Measurements from ENCODE around the gene KAZN.

KAZN gene

GRCh38 chr1:14875524-14876509 is 277.3 kb downstream of the KAZN start:
- no peak for DNase-seq (ENCODE audit: low read depth in 1 of 2, low spot score in 1 of 2)

DNA sequence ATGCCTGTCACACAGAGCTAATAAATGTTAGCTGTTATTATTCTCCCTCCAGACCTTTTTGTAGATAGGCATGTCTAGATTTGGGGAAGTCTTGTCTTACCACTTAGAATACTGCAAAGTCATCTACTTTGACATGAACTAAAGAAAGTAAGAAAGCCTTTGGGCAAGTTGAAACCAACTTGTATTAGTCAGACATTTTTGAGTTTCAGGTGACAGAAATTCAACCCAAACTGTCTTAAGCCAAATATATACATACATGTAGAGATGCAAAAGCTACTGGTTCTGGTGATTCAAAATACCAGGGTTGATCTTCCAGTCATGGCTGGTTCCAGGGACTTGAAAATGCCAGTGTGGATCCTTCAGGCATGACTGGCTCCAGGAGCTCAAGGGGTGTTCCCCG is 278.3 kb downstream of the KAZN start:
- DNase-seq (ENCODE audit: low read depth in 1 of 2, low spot score in 1 of 2): no peak

GRCh38 chr1:14877224-14877623 is 278.7 kb downstream of the KAZN start:
- no peak for DNase-seq (ENCODE audit: low read depth in 1 of 2, low spot score in 1 of 2)

DNA sequence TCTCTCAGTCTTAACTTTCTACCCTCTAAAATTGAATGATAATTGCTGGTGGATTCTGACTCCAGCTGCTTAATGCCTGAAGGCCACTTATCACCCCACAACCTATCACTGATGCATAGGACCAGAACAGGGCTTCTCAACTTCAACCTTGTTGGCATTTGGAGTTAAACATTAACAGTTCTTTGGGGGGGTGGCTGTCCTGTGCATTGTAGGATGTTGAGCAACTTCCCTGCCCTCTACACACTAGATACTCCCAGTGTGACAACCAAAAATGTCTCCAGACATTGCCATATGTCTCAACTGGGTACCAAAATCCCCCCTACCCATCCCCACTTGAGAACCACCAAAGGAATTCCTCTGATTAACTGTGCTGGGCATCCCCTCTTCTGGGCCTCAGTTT is 279.6 kb downstream of the KAZN start:
- no peak for DNase-seq (ENCODE audit: low read depth in 1 of 2, low spot score in 1 of 2)

GRCh38 chr1:14878951-14879350 is 280.5 kb downstream of the KAZN start:
- DNase-seq (ENCODE audit: low read depth in 1 of 2, low spot score in 1 of 2): no peak

DNA sequence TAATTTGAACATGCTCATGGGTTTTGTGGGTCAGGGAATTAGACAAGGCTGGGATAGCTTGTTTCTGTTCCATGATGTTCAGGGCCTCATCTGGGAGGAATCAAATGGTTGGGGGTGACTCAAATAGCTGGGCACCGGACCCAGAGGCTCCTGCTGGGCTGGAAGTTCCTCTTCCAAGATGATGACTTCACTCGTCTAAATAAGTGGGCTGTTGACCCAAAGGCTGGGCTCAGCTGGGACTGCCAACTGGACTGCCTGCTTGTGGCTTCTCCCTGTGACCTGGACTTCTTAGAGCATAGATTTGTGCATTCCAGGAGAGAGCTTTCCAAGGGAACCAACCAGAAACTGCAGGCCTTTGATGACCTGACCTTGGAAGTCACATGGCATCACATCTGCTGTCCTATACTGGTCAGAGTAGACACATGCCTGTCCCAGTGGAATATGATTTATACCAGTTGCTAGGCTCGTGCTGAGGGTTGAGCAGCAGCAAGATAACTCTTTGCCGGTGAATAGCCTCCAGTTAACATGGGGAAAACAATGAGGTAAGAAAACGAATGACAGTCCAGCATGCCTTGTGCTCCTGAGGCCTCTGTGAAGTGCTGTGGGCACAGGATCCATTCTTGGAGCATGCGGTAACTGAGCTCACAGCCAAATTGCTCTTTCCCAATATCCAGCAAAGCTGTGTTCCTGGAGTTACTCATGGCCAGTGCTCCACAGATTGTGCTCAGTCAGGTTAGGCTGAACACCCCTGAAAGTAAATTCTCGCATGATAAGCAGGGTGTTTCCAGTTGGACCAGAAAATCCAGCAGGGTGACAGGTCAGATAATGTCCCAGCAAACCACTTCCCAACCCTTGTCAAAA is 282.2 kb downstream of the KAZN start:
- DNase-seq (ENCODE audit: low read depth in 1 of 2, low spot score in 1 of 2): no peak

- DNase-seq (ENCODE audit: low read depth in 1 of 2, low spot score in 1 of 2): no peak
Measured at GRCh38 chr1:14881775-14882672, 283.5 kb downstream of the KAZN start.

DNA sequence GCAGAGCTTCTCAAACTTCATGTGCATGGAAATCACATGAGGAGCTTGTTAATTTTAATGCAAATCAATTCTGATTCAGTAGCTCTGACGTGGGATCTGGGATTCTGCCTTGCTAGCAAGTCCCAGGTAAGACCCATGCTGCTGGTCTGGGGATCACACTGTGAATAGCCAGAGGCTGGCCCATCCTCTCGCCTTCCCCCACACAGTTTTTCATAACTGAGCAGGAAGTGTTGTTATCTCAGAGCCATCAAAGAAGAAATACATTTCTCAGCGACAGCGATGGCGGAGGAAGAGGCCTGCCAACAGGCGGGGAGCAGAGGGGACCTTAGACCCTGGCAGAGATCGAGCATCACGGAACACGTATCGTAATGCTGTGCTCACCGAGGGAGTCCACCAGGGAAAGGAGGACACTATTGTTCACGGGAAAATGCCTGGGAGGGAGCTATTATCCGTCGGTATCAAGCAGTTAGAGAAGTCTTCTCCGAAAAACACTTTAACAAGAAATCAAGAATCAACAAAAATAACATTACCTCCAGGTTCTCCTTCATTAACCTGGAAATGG is 286.2 kb downstream of the KAZN start:
- no peak for DNase-seq (ENCODE audit: low read depth in 1 of 2, low spot score in 1 of 2)

DNA sequence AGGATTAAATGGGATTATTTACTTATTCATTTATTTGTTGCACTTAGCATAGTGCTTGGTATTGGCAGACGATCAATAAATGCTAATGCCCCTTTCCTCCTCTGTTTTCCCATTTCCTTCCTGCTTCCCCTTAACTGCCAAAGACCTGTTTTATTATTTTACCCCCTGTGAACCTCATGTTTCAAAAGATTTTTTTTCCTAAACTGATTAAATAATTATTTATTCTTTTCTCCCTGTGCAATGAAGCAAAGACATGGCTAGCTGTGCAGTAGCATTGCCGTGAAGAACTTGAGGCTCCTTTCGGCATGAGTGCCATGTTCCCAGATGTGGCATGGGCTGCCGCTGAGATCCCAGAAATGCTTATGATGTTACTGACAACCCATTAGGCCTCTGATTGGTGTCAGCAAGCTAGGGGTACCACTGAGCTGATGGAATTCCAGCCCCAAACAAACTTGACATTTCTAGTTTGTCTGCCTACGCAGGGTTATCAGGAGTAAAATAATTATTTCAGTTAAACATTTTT is 288.6 kb downstream of the KAZN start:
- DNase-seq (ENCODE audit: low read depth in 1 of 2, low spot score in 1 of 2): no peak

- DNase-seq (ENCODE audit: low read depth in 1 of 2, low spot score in 1 of 2): no peak
Measured at GRCh38 chr1:14887764-14888350, 289.4 kb downstream of the KAZN start.

- no peak for DNase-seq (ENCODE audit: low read depth in 1 of 2, low spot score in 1 of 2)
Measured at GRCh38 chr1:14888374-14888773, 289.9 kb downstream of the KAZN start.

- no peak for DNase-seq (ENCODE audit: low read depth in 1 of 2, low spot score in 1 of 2)
Measured at GRCh38 chr1:14889825-14890440, 291.4 kb downstream of the KAZN start.

DNA sequence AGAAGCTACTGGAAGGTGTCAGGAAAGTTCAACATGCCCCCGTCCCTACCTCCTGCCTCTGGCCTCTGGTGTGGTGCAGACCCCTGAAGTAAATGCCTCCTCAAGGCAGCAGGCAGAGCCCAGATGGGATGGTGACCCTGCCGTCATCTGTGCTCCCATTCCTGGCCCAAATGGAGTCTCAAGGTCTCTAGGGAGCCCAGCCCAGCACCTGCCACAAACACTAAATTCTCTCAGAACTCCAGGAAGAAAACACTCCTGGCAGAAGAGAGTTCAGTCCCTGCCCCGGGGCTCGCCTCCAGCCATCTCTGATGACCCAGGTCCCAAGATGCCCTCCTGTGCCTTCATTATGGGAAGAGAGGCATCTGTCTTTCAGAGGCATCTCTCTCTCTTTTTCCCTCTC is 293.5 kb downstream of the KAZN start:
- DNase-seq (ENCODE audit: low read depth in 1 of 2, low spot score in 1 of 2): no peak

GRCh38 chr1:14894811-14895560 is 296.5 kb downstream of the KAZN start:
- no peak for DNase-seq (ENCODE audit: low read depth in 1 of 2, low spot score in 1 of 2)

DNA sequence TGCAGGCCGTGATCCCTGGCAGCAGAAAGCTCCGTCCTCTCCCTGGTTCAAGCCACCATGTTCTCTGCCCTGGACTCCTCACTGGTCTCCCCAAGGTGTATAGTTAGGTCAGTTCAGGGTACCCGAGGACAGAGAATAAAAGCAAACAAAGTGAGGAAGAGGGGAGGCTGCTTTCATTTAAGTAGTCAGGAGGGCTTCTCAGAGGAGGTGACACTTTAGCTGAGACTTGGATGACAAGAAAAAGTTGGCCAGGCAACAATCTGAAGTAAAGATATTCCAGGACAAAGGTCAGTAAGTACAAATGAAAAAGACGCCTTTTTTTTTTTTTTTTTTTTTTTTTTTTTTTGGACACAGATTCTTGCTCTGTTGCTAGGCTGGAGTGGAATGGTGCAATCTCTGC is 297.2 kb downstream of the KAZN start:
- no peak for DNase-seq (ENCODE audit: low read depth in 1 of 2, low spot score in 1 of 2)

DNA sequence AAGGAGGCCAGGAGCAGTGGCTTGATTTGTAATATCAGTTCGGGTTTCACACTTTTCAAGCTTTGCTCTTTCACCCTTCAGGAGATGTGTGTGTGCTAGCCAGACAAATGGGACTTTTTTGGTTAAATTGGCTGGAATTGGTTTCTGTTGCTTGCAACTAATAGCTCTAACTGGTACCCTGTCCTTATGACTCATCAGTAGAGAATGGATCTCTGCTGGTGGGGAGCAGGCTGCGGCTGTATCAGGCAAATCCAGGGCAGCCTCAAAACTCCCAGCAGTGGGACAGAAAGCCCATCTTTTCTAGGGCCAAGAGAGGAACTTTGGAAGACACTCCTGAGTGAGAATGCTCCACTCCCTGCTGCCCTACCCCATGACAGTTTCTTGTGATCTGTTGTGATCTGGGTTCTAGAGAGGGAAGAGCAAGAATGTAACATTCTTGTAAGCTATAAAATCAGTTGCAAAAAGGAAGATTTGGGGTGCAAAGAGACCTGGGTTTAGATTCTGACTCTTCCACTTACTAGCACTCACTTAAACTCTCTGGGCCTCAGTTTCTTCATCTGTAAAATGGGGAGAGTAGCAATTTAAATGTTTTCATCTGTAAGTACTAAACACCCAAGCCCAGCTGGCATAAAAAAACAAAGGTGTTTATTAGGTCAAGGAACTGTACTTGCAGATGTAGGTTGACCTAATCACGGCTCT is 298.0 kb downstream of the KAZN start:
- DNase-seq (ENCODE audit: low read depth in 1 of 2, low spot score in 1 of 2): no peak

GRCh38 chr1:14897080-14897449 is 298.6 kb downstream of the KAZN start:
- DNase-seq (ENCODE audit: low read depth in 1 of 2, low spot score in 1 of 2): no peak

DNA sequence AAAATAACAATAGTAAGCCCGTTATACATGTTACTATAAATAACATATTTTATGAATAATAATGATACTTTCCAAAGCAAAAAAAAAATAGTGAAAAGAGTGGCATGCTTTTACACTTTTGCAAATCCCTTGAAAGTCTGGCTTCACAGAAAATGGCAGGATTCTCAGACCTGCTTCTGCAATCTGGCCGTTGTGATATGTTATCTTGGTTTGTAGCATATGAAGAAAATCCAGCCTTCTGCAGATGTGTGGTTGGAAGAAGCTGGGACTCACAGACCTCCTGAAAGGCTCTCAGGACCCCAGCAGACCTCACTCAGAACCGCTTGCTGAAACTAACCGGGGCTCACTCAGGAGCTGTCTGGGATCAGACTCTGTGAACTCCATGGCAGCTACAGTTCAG is 299.1 kb downstream of the KAZN start:
- DNase-seq (ENCODE audit: low read depth in 1 of 2, low spot score in 1 of 2): no peak
